OCI-LY7 (cell line): Measurements from ENCODE around the gene CD93. TPM values are rescaled to one million over a fixed set of nuclear protein-coding genes. Genes with fewer than 3 reads are reported as not detected.

ENCODE experiments used
- BruUV-seq: library from RNA; stranded (reverse); fragments of 400-500 nt; replicated peaks from 2 replicates; lab custom pipeline; 2021; lab: Mats Ljungman, UMichigan
- CTCF ChIA-PET: fragments of 300-600 bp; sonication (Branson Sonifier 250); formaldehyde crosslinking; loops from one replicate; lab custom pipeline; 2022; ENCODE audit warnings: antibody characterized with exemption; ENCODE audit not compliant: unreplicated experiment; lab: Charles Lee
- POLR2A ChIA-PET: fragments of 300-600 bp; sonication (Branson Sonifier 250); formaldehyde crosslinking; loops from one replicate; lab custom pipeline; 2022; ENCODE audit warnings: antibody characterized with exemption; lab: Charles Lee
- DNase-seq: peaks from one replicate; pipeline ENCODE4 v3.0.0-alpha.2; 2015; ENCODE audit warnings: low spot score
- H2AFZ ChIP-seq: fragments of 200-600 bp; sonication (generic), shearing (Covaris generic); 2 replicates; pipeline ENCODE4 v1.6.1; 2014; ENCODE audit warnings: mild to moderate bottlenecking, antibody characterized with exemption, low read length, moderate library complexity
- H3K27ac ChIP-seq: fragments of 200-600 bp; sonication (generic); 2 replicates; pipeline ENCODE4 v1.5.1; 2014; ENCODE audit warnings: mixed run types, low read depth, mild to moderate bottlenecking, moderate library complexity, low read length, inconsistent platforms; ENCODE audit not compliant: poor library complexity, severe bottlenecking
- H3K36me3 ChIP-seq: fragments of 200-600 bp; sonication (generic); 2 replicates; pipeline ENCODE4 v1.6.1; 2014; ENCODE audit warnings: mild to moderate bottlenecking, antibody characterized with exemption, low read length, moderate library complexity, mixed read lengths; ENCODE audit not compliant: insufficient read depth
- H3K4me1 ChIP-seq: fragments of 200-600 bp; sonication (generic); 2 replicates; pipeline ENCODE4 v1.5.1; 2014; ENCODE audit warnings: mild to moderate bottlenecking, low read length; ENCODE audit not compliant: insufficient read depth, poor library complexity, severe bottlenecking
- H3K4me2 ChIP-seq: fragments of 200-600 bp; sonication (generic); 2 replicates; pipeline ENCODE4 v1.6.1; 2014; ENCODE audit warnings: mild to moderate bottlenecking, low read length
- H3K4me3 ChIP-seq: fragments of 200-600 bp; sonication (generic); 2 replicates; pipeline ENCODE4 v1.5.1; 2014; ENCODE audit warnings: mild to moderate bottlenecking, low read depth, low read length; ENCODE audit not compliant: poor library complexity, severe bottlenecking
- H3K79me2 ChIP-seq: fragments of 200-600 bp; sonication (generic); 2 replicates; pipeline ENCODE4 v1.6.1; 2016; ENCODE audit warnings: low read depth, mild to moderate bottlenecking, low read length, moderate library complexity, mixed read lengths; ENCODE audit not compliant: insufficient read depth
- H3K9me2 ChIP-seq: fragments of 200-600 bp; sonication (generic); 2 replicates; pipeline ENCODE4 v1.6.1; 2016; ENCODE audit warnings: mild to moderate bottlenecking, low read length, mixed read lengths; ENCODE audit not compliant: insufficient read depth
- H3K9me3 ChIP-seq: fragments of 200-600 bp; sonication (generic); 2 replicates; pipeline ENCODE4 v1.6.1; 2014; ENCODE audit warnings: mild to moderate bottlenecking, mixed run types, low read length, mixed read lengths
- H4K20me1 ChIP-seq: fragments of 200-600 bp; sonication (generic); 2 replicates; pipeline ENCODE4 v1.6.1; 2014; ENCODE audit warnings: mild to moderate bottlenecking, antibody characterized with exemption, low read length, moderate library complexity, mixed read lengths; ENCODE audit not compliant: insufficient read depth
- CTCF ChIP-seq: fragments of 200-600 bp; sonication (generic); conservative IDR thresholded peaks from 2 replicates; pipeline ENCODE4 v1.5.1; 2014; ENCODE audit warnings: mild to moderate bottlenecking, antibody characterized with exemption, low read length, moderate library complexity, mixed read lengths
- EZH2phosphoT487 ChIP-seq: fragments of 200-600 bp; sonication (generic); IDR thresholded peaks from 2 replicates; pipeline ENCODE4 v1.6.1; 2018; ENCODE audit warnings: low read depth, borderline replicate concordance, mild to moderate bottlenecking, mixed run types, antibody characterized with exemption, low read length, moderate library complexity, mixed read lengths
- intact Hi-C: fragments of 100-400 bp; cut with micrococcal nuclease; formaldehyde crosslinking; loops from one replicate; pipeline ENCODE4 v1.10.0; 2022; ENCODE audit not compliant: unreplicated experiment
- total RNA-seq, 2 experiments: library from RNA; depleted of rRNA in 1 of 2; stranded (reverse); fragments of >200 nt in 1 of 2; shearing (Covaris generic) in 1 of 2; gene quantifications; 2 replicates each; pipeline ENCODE4 v1.2.3, GENCODE V29; 2014 to 2022

The CD93 gene
- total RNA-seq, 2 experiments from 2014 or later = not detected

- Histone ChIP-seq H2AFZ (no peak overlapping the region), H3K4me2 (no peak overlapping the region), H3K4me1 (no peaks in the 10 kb centered on the region), H3K79me2 (no peaks in the 10 kb centered on the region), H4K20me1 (no peaks in the 10 kb centered on the region), H3K9me2 (no peaks in the 10 kb centered on the region), H3K4me3 (no peak overlapping the region), H3K27ac (no peak overlapping the region), H3K9me3 (no peaks in the 10 kb centered on the region), H3K36me3 (no peaks in the 10 kb centered on the region)
- CTCF ChIA-PET = no interaction called here
- peak; percentile 2 for DNase-seq
- TF ChIP-seq EZH2phosphoT487 = no peak
- TF ChIP-seq CTCF = peak; percentile 35; the same call in 1 of the 2 replicates
- intact Hi-C loops = no loop called here
- BruUV-seq = no TSS peak
- POLR2A ChIA-PET = no interaction called here
These were observed 42.7 kb downstream of the CD93 start for GRCh38 chr20:23043376-23043775.

- Histone ChIP-seq H3K4me2 (no peak overlapping the region), H3K9me3 (no peaks in the 10 kb centered on the region), H4K20me1 (no peaks in the 10 kb centered on the region), H3K4me3 (no peak overlapping the region), H3K9me2 (no peaks in the 10 kb centered on the region), H3K79me2 (no peaks in the 10 kb centered on the region), H3K4me1 (no peaks in the 10 kb centered on the region), H2AFZ (no peak overlapping the region), H3K27ac (no peak overlapping the region), H3K36me3 (no peaks in the 10 kb centered on the region)
- TF ChIP-seq CTCF = no peak
- no peak for TF ChIP-seq EZH2phosphoT487
- ChIA-PET CTCF (no interaction called here), POLR2A (no interaction called here)
- no peak for DNase-seq
- intact Hi-C loops = no loop called here
- BruUV-seq = no TSS peak
These were observed 43.9 kb downstream of the CD93 start for GRCh38 chr20:23042270-23042669.

- no peaks in the 10 kb centered on the region for H3K9me2 ChIP-seq
- H3K27ac ChIP-seq = no peak overlapping the region
- H3K4me1 ChIP-seq = no peaks in the 10 kb centered on the region
- no peaks in the 10 kb centered on the region for H4K20me1 ChIP-seq
- no peak overlapping the region for H2AFZ ChIP-seq
- no peak for DNase-seq
- H3K9me3 ChIP-seq = no peaks in the 10 kb centered on the region
- no peaks in the 10 kb centered on the region for H3K36me3 ChIP-seq
- ChIA-PET POLR2A (no interaction called here), CTCF (interaction anchor here (0.6 kb wide), 1 partner anchor 1839 kb away, joined by 5 read pairs; no protein-coding TSS in a partner anchor)
- intact Hi-C loops = no loop called here
- TF ChIP-seq EZH2phosphoT487 (no peak), CTCF (no peak)
- no peak overlapping the region for H3K4me2 ChIP-seq
- no peaks in the 10 kb centered on the region for H3K79me2 ChIP-seq
- no TSS peak for BruUV-seq
- no peak overlapping the region for H3K4me3 ChIP-seq
These were observed 46.1 kb downstream of the CD93 start for GRCh38 chr20:23039885-23040508.
